NCI-H187 treated with DMSO at 0.1 percent for 48 hours (cell line): ENCODE measurements around the gene PPP1R1C.

Experiments used
- DNase-seq: peaks from one replicate; lab custom pipeline; 2025; lab: John Stamatoyannopoulos, UW

Gene PPP1R1C

GRCh38 chr2:182064019-182064778 is 78.5 kb downstream of the PPP1R1C start:
- no peak for DNase-seq

GRCh38 chr2:182066400-182067087 is 80.9 kb downstream of the PPP1R1C start:
- DNase-seq = no peak

GRCh38 chr2:182067393-182067792 is 81.7 kb downstream of the PPP1R1C start:
- no peak for DNase-seq

- no peak for DNase-seq
These were observed 83.2 kb downstream of the PPP1R1C start for GRCh38 chr2:182068811-182069210.

GRCh38 chr2:182069416-182069815 is 83.8 kb downstream of the PPP1R1C start:
- no peak for DNase-seq

GRCh38 chr2:182069908-182070307 is 84.3 kb downstream of the PPP1R1C start:
- no peak for DNase-seq

GRCh38 chr2:182070736-182071135 is 85.1 kb downstream of the PPP1R1C start:
- DNase-seq = no peak

- DNase-seq = no peak
These were observed 87.2 kb downstream of the PPP1R1C start for GRCh38 chr2:182072861-182073260.

- DNase-seq = no peak
These were observed 88.0 kb downstream of the PPP1R1C start for GRCh38 chr2:182073613-182074012.

GRCh38 chr2:182077023-182077422 is 91.4 kb downstream of the PPP1R1C start:
- DNase-seq = no peak

GRCh38 chr2:182077448-182078142 is 91.9 kb downstream of the PPP1R1C start:
- peak; percentile 12 for DNase-seq

GRCh38 chr2:182078988-182079602 is 93.4 kb downstream of the PPP1R1C start:
- DNase-seq = no peak

GRCh38 chr2:182080493-182080892 is 94.8 kb downstream of the PPP1R1C start:
- DNase-seq = no peak

- DNase-seq = no peak
These were observed 96.1 kb downstream of the PPP1R1C start for GRCh38 chr2:182081602-182082260.

- no peak for DNase-seq
These were observed 103.1 kb downstream of the PPP1R1C start for GRCh38 chr2:182088681-182089320.

GRCh38 chr2:182090486-182090885 is 104.8 kb downstream of the PPP1R1C start:
- DNase-seq = no peak

- DNase-seq = no peak
These were observed 112.0 kb downstream of the PPP1R1C start for GRCh38 chr2:182097571-182098164.

- no peak for DNase-seq
These were observed 113.0 kb downstream of the PPP1R1C start for GRCh38 chr2:182098648-182099047.

- DNase-seq = no peak
These were observed 115.6 kb downstream of the PPP1R1C start for GRCh38 chr2:182101263-182101662.

- DNase-seq = no peak
These were observed 117.9 kb downstream of the PPP1R1C start for GRCh38 chr2:182103526-182103925.

GRCh38 chr2:182110347-182110746 is 124.7 kb downstream of the PPP1R1C start:
- no peak for DNase-seq
